ENCODE results near the gene PDF.
"Not testable (repeated sequence)": the region's sequence is repeated elsewhere in the genome, so short reads cannot be mapped to it uniquely, and the experiment has no call there.

PDF gene

GRCh38 chr16:69330286-69331109, at the start of gene PDF:
TSS of gene PDF (minus strand) at chr16:69330588. CDS start at chr16:69330570, 18 bp downstream.
- peak; percentile 73 to 82 for DNase-seq

- DNase-seq: no peak
Observed at GRCh38 chr16:69378760-69379159, 48.4 kb upstream of the PDF start.

- DNase-seq: no peak
Observed at GRCh38 chr16:69378036-69378435, 47.6 kb upstream of the PDF start.

- DNase-seq: no peak
Observed at GRCh38 chr16:69376393-69377059, 46.1 kb upstream of the PDF start.

GRCh38 chr16:69373019-69373418, 42.6 kb upstream of the PDF start:
- DNase-seq: no peak

- peak in 1 of 2 donors; percentile 22 for DNase-seq
Observed at GRCh38 chr16:69371564-69371963, 41.2 kb upstream of the PDF start.

GRCh38 chr16:69368866-69369265, 38.5 kb upstream of the PDF start:
- DNase-seq: no peak

GRCh38 chr16:69367980-69368379, 37.6 kb upstream of the PDF start:
- no peak for DNase-seq

- no peak for DNase-seq
Observed at GRCh38 chr16:69366431-69366830, 36.0 kb upstream of the PDF start.

GRCh38 chr16:69365901-69366300, 35.5 kb upstream of the PDF start:
- no peak for DNase-seq

- no peak for DNase-seq
Observed at GRCh38 chr16:69364088-69364487, 33.7 kb upstream of the PDF start.

GRCh38 chr16:69363281-69363717, 32.9 kb upstream of the PDF start:
- DNase-seq: no peak

GRCh38 chr16:69360070-69360469, 29.7 kb upstream of the PDF start:
- DNase-seq: not testable (repeated sequence)

- DNase-seq: no peak
Observed at GRCh38 chr16:69351309-69352027, 21.1 kb upstream of the PDF start, which contains the start of gene TMED6. TSS of gene TMED6 (minus strand) at chr16:69351786. CDS start at chr16:69351753, 33 bp downstream.

GRCh38 chr16:69350536-69351133, 20.2 kb upstream of the PDF start:
- DNase-seq: no peak

- DNase-seq: no peak
Observed at GRCh38 chr16:69349536-69349935, 19.1 kb upstream of the PDF start.

- DNase-seq: no peak
Observed at GRCh38 chr16:69348222-69348621, 17.8 kb upstream of the PDF start.

- DNase-seq: no peak
Observed at GRCh38 chr16:69346683-69347082, 16.3 kb upstream of the PDF start.

GRCh38 chr16:69345923-69346322, 15.5 kb upstream of the PDF start:
- DNase-seq: peak in 1 of 2 donors; percentile 7

GRCh38 chr16:69344171-69344570, 13.8 kb upstream of the PDF start:
- no peak for DNase-seq

- no peak for DNase-seq
Observed at GRCh38 chr16:69340095-69340644, 9.8 kb upstream of the PDF start.

GRCh38 chr16:69339289-69340094, 9.1 kb upstream of the PDF start, which contains the start of the genes COG8 and NIP7:
TSS of gene COG8 (minus strand) at chr16:69339564. CDS start at chr16:69339552, 12 bp downstream.
TSS of gene NIP7 (plus strand) at chr16:69339772. CDS start at chr16:69339830, 58 bp downstream.
- peak; percentile 94 to 96 for DNase-seq

Data from CD4-positive, alpha-beta T cell treated with Interleukin-4 for 1 hour (primary cell).